Duodenal mucosa (tissue), 2 donors: ENCODE measurements around the gene CFAP298.

Source experiments
- H3K27ac ChIP-seq: one replicate; pipeline ENCODE4 v1.7.0; 2013; ENCODE audit warnings: low read depth, low read length
- H3K27me3 ChIP-seq, 2 donors: one replicate each; pipeline ENCODE4 v1.7.0; 2013; ENCODE audit warnings: low read length in 2 of 2, control low read depth in 1 of 2; ENCODE audit not compliant: insufficient read depth in 2 of 2, control insufficient read depth in 1 of 2
- H3K36me3 ChIP-seq, 2 donors: one replicate each; pipeline ENCODE4 v1.7.0; 2013; ENCODE audit warnings: low read length in 2 of 2, control low read depth in 1 of 2; ENCODE audit not compliant: insufficient read depth in 2 of 2, control insufficient read depth in 1 of 2
- H3K4me1 ChIP-seq, 2 donors: one replicate each; pipeline ENCODE4 v1.7.0; 2013; ENCODE audit warnings: low read length in 2 of 2, control low read depth in 1 of 2; ENCODE audit not compliant: insufficient read depth in 2 of 2, control insufficient read depth in 1 of 2
- H3K4me3 ChIP-seq, 2 donors: one replicate each; pipeline ENCODE4 v1.7.0; 2013; ENCODE audit warnings: low read length in 2 of 2, low read depth in 1 of 2
- H3K9ac ChIP-seq, 2 donors: one replicate each; pipeline ENCODE4 v1.7.0; 2013; ENCODE audit warnings: low read length in 2 of 2, low read depth in 1 of 2
- H3K9me3 ChIP-seq, 2 donors: one replicate each; pipeline ENCODE4 v1.7.0; 2013; ENCODE audit warnings: low read length in 2 of 2, control low read depth in 1 of 2; ENCODE audit not compliant: control insufficient read depth in 1 of 2

CFAP298 gene

DNA sequence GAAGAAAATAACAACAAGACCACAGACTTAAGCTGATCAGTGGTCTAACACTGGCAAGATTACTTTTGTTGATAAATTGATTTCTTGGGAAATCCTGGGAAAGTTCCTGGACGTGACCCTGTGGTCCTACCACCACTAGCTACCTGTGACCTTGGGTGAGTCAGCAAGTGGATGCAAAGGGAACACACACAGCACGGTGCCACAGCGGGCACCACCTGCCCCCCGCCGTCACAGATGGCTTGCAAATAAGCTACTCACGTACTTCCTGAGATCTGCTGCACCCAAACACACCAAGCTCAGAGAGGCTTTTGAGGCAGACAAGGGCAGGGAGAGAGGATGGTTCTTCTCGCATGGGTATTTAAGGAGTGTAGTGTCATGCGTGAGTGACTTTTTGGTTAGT is 12.7 kb downstream of the CFAP298 start:
- no peaks in the 10 kb centered on the region for H3K4me1 ChIP-seq
- no peak overlapping the region for H3K9ac ChIP-seq
- H3K27me3 ChIP-seq, result no peaks in the 10 kb centered on the region
- H3K36me3 ChIP-seq, result peaks cover 21 to 47% of the 10 kb centered on the region in 2 donors
- no peak overlapping the region for H3K4me3 ChIP-seq
- no peak overlapping the region for H3K27ac ChIP-seq
- H3K9me3 ChIP-seq, result no peaks in the 10 kb centered on the region

DNA sequence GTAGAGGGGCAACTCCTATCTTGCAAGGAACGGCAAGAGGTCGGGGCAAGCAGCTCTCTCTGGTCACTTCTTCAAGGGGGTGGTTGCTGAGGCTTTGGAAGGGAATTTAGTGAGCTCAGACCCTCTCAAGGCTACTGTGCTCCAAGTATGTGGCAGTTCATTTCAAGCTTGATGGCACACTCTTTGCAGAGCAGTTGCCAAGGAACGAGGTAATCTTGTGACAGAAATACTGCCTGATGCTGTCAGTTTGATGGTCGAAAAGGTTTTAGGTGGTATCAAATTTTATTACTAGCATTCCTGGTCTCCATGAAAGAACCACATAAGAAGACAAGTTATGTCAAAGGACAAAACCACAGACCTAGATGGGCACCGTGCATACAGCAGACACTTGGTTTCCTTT is 13.1 kb downstream of the CFAP298 start:
- Histone ChIP-seq H3K9me3 (no peaks in the 10 kb centered on the region), H3K27me3 (no peaks in the 10 kb centered on the region), H3K4me1 (no peaks in the 10 kb centered on the region), H3K9ac (no peak overlapping the region), H3K36me3 (peaks cover 17 to 43% of the 10 kb centered on the region in 2 donors), H3K27ac (no peak overlapping the region), H3K4me3 (no peak overlapping the region)

DNA sequence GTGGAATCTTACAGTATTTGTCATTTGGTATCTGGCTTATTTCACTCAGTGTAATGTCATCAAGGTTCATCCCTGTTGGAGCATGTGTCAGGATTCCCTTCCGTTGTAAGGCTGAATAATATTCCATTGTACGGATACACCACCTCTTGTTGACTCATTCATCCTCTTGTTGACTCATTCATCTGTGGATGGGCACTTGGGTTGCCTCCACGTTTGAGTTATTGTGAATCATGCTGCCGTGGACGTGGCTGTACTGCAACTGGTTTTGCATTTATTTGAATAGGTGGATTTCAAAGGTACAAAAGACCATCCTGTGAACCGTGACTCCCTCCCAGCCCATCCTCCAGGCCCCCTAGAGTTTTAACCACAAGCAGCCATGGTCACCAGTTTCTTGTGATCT is 15.0 kb downstream of the CFAP298 start:
- Histone ChIP-seq H3K9ac (no peak overlapping the region), H3K9me3 (no peaks in the 10 kb centered on the region), H3K36me3 (peaks cover 12 to 25% of the 10 kb centered on the region in 2 donors), H3K4me3 (no peak overlapping the region), H3K27me3 (no peaks in the 10 kb centered on the region), H3K4me1 (peaks cover 0 to 5% of the 10 kb centered on the region in 2 donors), H3K27ac (no peak overlapping the region)

DNA sequence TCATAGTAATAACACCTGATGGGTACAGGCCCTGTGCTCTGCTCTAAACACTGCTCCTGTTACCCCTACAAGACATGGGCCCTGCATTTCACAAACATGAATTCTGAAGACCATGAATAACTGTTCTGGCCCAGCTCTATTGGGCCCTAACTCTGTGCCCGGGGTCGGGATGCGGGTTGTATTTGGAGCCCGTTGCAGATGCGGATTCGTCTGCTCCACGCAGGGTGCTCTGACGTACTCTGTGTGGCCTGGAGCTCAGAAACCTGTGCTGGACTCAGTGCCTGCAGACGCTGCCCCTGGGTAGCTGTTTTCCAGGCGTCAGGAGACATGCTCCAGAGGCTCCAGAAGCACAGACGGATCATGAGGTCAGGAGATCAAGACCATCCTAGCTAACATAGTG is 16.7 kb downstream of the CFAP298 start:
- no peaks in the 10 kb centered on the region for H3K27me3 ChIP-seq
- no peak overlapping the region for H3K27ac ChIP-seq
- no peak overlapping the region for H3K9ac ChIP-seq
- peaks cover 10 to 18% of the 10 kb centered on the region in 2 donors for H3K36me3 ChIP-seq
- H3K9me3 ChIP-seq, result no peaks in the 10 kb centered on the region
- peaks cover 0 to 5% of the 10 kb centered on the region in 2 donors for H3K4me1 ChIP-seq
- H3K4me3 ChIP-seq, result no peak overlapping the region

DNA sequence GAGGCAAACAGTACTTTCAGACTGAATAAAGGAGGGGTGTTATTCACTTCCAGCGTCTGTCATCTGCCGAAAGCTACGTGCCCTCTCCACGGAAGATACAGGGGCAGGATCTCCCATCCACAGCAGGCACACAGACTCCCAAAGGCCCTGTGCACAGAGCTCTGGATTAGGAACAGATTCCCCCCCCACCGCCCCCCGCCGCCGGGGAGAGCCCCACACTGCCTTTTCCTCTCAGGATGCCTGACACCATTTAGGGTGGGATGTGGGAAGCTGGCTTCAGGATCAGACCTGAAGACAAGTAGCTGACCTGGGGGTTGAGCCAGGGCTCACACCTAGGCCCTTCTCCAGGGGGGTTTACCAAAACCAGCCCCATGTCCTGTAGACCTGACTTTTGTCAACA is 18.5 kb downstream of the CFAP298 start:
- Histone ChIP-seq H3K9me3 (no peaks in the 10 kb centered on the region), H3K9ac (no peak overlapping the region), H3K36me3 (peaks cover 0 to under 1% of the 10 kb centered on the region in 2 donors), H3K27ac (no peak overlapping the region), H3K27me3 (no peaks in the 10 kb centered on the region), H3K4me3 (no peak overlapping the region), H3K4me1 (peaks cover 0 to 5% of the 10 kb centered on the region in 2 donors)

DNA sequence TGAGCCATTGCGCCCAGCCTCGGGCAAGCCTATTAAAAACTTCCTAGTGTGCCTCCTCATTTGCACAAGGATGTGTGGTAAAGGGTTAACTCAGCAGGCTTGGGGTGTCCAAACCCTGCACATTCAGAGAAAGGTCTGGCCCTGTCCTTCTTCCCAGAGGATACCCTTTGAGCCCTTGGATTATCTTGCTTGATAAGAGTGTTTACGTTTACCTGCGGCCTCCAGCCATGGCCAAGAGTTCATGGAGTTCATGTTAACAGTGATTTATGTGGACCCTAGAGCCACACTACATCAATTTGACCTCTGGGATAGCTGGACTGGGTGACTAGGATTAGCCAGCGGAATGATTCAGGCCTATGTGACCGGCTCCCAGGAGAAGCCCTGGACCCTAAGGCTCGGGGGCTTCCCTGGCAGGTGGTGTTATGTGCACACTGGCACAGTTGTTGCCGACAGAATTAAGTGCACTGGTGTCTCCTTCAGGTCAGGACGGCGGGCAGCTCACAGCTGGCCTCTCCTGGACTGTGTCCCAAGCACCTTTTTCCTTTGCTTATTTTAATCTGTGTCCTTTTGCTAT is 19.2 kb downstream of the CFAP298 start:
- Histone ChIP-seq H3K9ac (no peak overlapping the region), H3K27me3 (no peaks in the 10 kb centered on the region), H3K4me3 (no peak overlapping the region), H3K4me1 (peaks cover 0 to 5% of the 10 kb centered on the region in 2 donors), H3K27ac (no peak overlapping the region), H3K9me3 (no peaks in the 10 kb centered on the region), H3K36me3 (no peaks in the 10 kb centered on the region)

DNA sequence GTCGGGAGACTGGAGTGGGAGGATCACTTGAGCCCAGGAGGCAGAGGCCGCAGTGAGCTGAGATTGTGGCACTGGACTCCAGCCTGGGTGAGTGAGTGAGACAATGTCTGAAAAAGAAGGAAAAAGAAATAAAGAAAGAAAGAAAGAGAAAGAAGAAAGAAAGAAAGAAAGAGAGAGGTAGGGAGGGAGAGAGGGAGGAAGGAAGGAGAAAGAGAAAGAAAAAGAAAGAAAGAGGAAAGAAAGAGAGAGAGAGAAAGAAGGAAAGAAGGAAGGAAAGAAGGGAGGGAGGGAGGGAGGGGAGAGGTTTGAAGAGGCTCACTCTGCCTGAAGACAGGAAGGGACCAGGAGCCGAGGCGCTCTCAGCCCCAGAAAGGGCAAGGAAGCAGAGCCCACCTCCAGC is 22.0 kb downstream of the CFAP298 start:
- H3K27me3 ChIP-seq, result no peaks in the 10 kb centered on the region
- H3K9ac ChIP-seq, result no peak overlapping the region
- peaks cover 0 to 5% of the 10 kb centered on the region in 2 donors for H3K4me1 ChIP-seq
- H3K4me3 ChIP-seq, result no peak overlapping the region
- H3K27ac ChIP-seq, result no peak overlapping the region
- no peaks in the 10 kb centered on the region for H3K9me3 ChIP-seq
- H3K36me3 ChIP-seq, result no peaks in the 10 kb centered on the region

DNA sequence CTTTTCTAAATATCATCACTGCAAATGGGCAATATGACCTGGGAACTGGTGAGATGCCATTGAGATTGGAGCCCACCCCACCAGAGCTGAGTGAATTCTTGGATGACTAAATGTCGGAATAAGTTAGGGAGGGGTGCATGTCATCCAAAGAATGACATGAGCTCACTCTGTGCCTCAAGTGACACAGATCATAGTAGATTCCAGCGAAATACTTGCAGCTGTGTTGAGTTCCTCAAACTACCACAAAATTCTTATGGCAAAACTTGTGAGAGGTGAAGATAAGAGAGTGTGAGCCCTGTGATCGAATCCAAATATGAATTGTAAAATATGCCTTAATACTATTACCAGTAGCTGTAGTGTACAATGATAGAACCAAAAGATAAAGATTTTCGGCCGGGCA is 24.5 kb downstream of the CFAP298 start:
- Histone ChIP-seq H3K4me1 (no peaks in the 10 kb centered on the region), H3K9me3 (no peaks in the 10 kb centered on the region), H3K27me3 (no peaks in the 10 kb centered on the region), H3K27ac (no peak overlapping the region), H3K9ac (no peak overlapping the region), H3K36me3 (no peaks in the 10 kb centered on the region), H3K4me3 (no peak overlapping the region)

DNA sequence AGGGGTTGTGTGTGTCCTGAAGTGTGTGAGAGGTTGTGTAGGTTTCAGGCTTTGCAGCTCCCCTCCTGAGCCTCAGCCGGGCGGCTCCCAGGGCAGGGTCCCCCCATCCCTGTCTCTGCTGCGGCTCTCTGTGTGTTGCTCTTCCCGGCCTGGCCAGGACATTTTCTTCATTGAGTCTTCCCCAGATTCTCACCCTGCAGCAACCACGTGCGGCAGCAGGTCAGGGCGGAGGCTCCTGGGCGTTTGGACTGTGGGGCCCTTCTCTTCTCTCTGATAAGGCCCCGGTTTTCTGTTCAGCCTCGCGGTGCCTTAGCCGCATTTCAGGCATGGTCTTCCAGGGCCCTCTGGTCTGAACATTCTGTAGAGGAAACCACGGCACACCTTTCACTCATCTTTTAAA is 25.1 kb downstream of the CFAP298 start:
- Histone ChIP-seq H3K36me3 (no peaks in the 10 kb centered on the region), H3K27ac (no peak overlapping the region), H3K9ac (no peak overlapping the region), H3K9me3 (no peaks in the 10 kb centered on the region), H3K4me3 (no peak overlapping the region), H3K27me3 (no peaks in the 10 kb centered on the region), H3K4me1 (no peaks in the 10 kb centered on the region)

DNA sequence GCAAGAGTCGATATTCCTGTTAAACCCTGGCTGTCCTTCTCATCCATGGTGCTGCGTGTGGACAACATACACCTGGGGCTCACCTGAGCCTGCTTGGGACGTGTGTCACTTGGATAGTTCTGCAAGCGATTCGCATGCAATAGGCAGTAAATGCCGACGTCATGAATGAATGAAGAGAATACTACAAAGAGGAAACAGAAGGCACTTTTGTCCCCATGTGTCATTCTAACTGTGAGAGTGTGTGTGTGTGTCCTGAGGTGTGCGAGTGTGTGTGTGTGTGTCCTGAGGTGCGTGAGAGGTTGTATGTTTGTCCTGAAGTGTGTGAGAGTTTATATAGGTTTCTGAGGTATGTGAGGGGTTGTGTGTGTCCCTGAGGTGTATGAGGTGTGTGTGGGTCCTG is 26.2 kb downstream of the CFAP298 start:
- Histone ChIP-seq H3K4me3 (no peak overlapping the region), H3K9ac (no peak overlapping the region)

More for the DNA sequence above, 26.2 kb downstream of the CFAP298 start:
- Histone ChIP-seq H3K4me1 (no peaks in the 10 kb centered on the region), H3K9me3 (no peaks in the 10 kb centered on the region), H3K27ac (no peak overlapping the region), H3K36me3 (no peaks in the 10 kb centered on the region), H3K27me3 (no peaks in the 10 kb centered on the region)
